Suppressor macrophage treated with lipopolysaccharide for 1 hour (primary cell): Measurements from ENCODE around the gene ACAD8.

Experiments used
- DNase-seq, 3 donors: peaks; one replicate each; pipeline ENCODE4 v3.0.0-alpha.2; 2020 to 2022

Gene ACAD8

DNA sequence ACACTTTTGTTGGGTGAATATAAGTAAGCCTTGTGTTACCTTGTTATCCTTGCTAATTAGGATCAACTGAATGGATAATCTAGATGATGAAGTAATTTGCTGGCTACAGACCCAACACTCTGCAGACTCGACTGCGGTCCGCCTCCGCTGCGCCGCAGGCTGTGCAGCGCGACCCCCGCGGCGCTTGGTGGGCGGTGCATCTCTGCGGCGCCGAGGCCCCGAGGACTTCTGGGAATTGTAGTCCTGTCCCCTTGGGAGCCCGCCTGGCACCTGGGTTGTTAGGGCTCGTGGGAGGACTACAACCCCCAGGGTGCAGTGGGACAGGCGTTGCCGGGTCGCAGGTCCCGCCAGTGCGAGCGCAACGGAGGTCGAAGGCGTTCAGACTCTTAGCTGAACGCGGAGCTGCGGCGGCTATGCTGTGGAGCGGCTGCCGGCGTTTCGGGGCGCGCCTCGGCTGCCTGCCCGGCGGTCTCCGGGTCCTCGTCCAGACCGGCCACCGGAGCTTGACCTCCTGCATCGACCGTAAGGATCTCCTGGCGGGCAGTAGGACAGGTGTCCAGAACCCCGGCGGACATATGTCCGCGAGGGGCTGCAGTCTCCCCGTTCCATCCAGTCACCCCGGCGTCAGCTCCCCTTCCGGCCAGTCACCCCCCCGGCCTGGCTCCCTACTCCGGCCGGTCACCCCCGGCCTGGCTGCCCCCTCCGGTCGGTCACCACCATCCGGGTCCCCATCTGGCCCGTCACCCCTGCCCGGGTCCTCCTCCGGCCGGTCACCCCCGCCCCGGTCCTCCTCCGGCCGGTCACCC, at the start of gene ACAD8, which contains the start of gene THYN1:
Gene ACAD8 (plus strand): TSS at position 381 of the 806 bp plus-strand sequence. CDS start 33 bp downstream, at position 414.
Gene THYN1 (minus strand): TSS at position 165 of the 806 bp plus-strand sequence. CDS start 470 bp downstream, outside the sequence.
- DNase-seq = peak; percentile 96 to 97 (median 97)

DNA sequence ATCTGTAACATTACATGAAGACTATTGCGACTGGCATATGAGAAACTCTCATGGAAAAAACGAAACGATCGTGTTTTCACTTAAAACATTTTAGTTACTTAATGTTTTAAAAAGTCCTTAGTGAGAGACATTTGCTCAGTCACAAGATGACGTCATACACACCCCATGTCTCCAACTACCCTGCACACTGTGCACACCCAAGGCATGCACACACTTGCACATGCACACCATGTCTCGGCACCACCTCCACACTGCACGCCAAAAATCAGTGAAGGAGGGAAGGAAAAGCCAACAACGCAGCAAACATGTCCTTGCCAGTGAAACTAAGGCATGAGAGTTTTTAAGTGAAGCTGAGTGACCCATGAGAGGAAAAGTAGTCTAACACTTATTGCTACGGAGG, 47.6 kb upstream of the ACAD8 start:
- no peak for DNase-seq

DNA sequence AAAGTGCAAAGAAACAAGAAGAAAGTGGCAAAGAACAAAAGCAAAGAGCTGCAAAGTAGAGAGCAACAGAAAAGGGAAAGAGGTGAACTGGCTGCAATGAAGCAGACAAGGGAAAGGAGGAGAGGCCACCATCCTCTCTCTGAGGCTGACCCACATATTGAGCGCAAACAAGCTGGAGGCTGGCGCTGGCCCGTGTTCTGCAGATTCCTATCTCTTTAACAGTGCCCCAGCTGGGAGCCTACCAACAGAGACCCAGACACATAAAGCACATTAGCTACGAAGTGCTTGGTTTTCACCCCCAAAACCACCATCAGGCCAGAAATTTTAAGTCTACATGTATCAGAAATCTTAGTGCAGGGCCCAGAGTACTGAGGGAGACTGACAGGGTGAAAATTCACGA, 47.2 kb upstream of the ACAD8 start:
- DNase-seq = no peak

DNA sequence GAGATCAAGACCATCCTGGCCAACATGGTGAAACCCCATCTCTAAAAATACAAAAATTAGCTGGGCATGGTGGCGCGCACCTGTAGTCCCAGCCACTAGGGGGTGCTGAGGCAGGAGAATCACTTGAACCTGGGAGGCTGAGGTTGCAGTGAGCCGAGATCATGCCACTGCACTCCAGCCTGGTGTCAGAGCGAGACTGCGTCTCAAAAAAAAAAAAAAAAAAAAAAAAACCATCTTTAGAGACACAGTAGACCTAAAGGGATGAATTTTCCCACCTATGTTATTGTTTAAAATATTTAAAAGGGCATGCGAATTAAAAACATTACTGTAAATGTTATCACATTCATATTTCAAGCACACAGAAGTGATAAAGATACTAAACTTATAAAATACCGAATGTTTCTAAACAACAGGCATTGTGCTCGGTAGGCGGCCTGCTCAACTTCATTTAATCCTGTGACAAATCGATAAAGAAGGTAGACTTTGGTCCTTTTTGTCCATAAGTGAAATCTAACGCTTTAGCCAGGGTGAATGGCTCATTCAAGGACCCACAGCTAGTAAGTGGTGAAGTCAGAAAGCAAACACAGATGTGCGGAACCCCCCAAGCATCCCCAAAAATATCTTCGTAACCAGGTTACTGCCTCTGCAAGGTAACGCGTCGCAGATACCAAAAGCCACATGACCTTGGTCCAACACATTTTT, 45.7 kb upstream of the ACAD8 start:
- peak; percentile 25 to 62 (median 50) for DNase-seq

DNA sequence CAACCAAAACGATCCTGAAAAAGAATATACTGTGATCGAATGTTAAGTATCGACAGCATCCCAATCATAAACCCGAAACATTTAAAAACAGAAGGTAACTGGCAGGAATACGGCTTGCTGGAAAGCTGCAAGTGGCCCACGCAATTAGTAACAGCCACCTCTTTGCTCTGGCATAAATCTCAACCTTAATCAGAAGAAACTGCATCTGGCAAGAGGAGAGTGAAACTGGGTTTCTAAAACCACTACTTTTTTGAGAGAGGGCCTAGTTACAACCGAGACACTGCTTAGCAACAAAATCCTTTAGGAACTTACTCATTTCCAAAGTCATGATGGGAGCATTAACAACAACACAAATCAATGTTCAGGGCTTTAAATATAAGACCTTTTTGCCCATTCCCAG, 37.5 kb upstream of the ACAD8 start:
- no peak for DNase-seq

DNA sequence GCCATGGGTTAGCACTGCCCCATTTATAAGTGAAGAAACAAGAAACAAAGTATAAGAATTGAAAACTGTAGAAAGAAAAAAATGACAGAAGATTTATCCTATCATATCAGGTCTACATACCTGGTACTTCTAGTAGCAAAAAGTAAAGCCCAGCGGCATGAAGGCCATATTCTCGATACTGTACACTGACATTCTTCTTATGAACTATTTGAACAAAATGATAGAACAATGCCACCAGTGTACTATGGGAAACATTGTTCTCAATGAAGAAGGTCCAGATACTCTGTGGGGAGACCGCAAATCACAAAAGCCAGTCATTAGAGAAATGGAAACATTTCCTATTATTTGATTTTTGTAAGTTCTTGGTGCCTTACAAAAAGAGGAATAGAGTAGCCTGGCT, 36.6 kb upstream of the ACAD8 start:
- DNase-seq = no peak

DNA sequence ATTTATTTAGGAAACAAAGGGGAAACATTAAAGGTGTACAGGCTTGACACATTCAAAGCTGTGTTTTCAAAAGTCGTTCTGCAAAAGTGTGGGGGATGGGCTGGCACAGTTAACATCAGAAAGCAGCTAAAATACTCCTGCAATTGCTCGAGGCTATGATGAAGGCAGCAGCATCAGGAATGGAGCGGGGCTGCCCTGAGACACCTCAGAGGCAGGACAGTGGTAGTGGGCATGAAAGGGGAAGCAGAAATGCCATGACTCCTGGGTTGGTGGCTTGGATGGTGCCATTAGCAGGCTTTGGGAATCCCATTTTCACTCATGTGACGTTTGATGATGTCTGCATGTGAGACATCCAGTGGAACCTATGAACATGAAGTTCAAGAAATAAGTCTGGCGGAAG, 30.2 kb upstream of the ACAD8 start:
- peak; percentile 63 to 82 (median 69) for DNase-seq

DNA sequence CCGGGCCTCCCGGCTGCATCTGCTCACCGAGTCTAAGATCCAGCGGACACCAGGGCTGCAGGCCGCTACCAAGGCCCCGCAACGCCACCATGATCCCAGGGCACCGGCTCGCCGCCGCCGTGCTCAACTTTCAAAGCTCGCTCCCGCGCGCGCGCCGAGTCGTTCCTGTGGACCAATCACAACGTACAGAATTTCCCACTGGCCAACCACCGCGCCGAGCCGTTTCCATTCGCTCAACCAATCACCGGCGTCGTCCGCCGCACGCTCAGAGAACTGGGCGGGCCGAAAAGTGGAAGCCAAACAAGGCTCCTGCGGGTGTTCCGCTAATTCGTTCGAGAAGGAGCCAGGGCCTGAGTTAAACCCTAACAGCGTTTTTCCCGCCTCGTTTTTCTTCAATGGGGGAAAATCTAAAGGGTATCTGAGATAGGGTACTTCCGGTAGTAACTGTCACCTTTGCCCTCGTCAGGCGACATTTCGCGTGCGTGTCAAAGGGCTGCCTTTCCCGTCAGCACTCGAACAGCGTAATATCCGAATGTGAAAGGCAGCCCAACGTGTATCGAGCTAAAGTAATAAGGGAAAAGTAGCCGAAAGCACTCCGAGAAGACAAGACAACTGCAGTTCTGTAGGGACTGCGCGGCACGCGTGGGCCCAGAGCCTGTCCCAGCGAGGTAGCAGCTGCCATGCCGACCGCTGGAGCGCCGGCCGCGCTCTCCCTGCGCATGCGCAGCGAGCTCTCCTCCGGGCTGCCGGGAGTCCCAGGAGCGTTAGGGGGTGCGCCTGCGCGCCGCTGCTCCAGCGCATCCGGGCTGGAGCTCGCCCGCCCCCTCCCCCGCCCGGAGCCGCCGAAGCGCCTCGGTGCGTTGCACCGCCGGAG, 29.3 kb upstream of the ACAD8 start, which contains the start of the genes NCAPD3 and VPS26B:
Gene NCAPD3 (minus strand): TSS at position 132 of the 874 bp plus-strand sequence. CDS start 41 bp downstream, at position 91.
Gene VPS26B (plus strand): TSS at position 836 of the 874 bp plus-strand sequence. CDS start 452 bp downstream, outside the sequence.
- DNase-seq = peak; percentile 98 to 99 (median 98)

DNA sequence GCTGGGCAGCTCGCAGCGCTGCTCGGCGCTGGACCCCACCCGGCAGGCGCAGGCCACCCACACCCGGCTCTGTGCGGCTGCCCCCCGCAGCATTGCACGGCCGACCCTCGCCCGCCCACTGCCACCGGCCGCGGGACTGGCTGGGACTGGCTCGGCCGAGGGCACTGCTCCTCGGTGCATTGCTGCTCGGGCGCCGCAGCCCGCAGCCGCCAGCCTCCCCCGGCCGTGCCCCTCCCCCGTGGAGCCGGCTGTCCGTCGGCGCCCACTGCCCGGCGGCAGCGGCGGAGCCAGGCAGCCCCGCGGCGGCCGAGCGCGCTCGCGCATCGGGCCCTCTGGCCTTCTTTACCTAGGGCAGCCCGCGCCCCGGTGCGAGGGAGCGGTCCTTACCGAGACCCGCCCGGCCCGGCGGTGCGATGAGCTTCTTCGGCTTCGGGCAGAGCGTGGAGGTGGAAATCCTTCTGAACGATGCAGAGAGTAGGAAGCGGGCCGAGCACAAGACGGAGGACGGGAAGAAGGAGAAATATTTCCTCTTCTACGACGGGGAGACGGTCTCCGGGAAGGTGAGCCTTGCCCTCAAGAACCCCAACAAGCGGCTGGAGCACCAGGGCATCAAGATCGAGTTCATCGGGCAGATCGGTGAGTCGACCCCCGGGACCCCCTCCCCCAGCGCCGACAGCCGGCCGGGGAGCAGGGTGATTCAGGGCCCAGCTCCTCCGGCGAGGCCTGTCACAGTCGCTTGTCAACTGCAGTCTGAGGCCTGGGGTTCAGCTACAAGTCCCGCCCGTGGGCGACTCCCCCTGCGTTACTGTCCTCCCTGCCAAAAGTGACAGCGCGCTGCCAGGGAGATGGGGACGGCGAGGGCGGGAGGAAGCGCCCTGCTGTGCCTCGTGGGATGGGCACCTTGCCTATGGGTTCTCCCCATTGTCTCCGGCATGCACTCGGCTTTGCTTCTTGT, 28.4 kb upstream of the ACAD8 start:
- peak; percentile 63 to 80 (median 67) for DNase-seq

DNA sequence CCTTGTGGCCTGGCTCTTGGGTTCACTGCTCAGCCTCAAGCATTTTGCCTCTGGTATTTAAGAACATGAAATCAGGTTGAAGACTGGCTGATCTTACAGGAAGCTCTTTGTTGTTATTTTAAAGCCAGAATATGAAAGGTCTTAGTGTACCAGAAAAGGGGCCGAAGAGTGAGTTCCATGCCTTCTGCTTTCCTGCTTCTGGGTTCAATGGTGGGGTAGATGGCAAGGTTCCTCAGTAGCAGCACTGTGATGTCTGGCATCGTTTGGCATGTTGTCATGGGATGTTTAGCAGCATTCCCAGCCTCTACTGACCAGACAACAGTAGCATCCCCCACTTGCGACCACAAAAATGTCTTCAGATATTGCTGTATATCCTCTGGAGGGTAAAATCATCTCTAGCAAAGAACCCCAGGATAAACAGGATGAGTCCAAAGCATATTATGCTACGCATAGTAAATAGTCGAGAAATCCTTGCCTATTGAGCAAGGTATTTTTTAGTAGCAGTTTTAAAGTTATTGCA, 26.5 kb upstream of the ACAD8 start:
- no peak for DNase-seq

DNA sequence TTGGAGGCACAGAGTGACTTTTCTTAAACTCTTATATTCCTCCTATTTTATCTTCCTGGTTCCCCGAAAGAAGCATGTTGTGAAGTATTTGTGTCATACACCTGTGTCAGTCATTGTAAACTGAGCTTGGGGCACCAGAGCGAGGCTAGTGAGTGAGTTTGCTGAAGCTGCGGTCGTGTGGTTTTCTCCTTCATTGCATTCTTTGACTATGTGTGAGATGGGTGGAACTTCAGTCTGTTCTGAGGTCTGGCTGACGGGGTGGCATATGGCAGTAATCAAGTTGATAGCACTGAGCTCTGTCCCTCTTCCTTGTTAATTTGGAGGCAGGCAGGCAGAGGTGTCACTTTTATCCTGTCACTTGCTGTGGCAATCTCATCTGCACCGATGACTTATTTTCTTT, 24.7 kb upstream of the ACAD8 start:
- no peak for DNase-seq

DNA sequence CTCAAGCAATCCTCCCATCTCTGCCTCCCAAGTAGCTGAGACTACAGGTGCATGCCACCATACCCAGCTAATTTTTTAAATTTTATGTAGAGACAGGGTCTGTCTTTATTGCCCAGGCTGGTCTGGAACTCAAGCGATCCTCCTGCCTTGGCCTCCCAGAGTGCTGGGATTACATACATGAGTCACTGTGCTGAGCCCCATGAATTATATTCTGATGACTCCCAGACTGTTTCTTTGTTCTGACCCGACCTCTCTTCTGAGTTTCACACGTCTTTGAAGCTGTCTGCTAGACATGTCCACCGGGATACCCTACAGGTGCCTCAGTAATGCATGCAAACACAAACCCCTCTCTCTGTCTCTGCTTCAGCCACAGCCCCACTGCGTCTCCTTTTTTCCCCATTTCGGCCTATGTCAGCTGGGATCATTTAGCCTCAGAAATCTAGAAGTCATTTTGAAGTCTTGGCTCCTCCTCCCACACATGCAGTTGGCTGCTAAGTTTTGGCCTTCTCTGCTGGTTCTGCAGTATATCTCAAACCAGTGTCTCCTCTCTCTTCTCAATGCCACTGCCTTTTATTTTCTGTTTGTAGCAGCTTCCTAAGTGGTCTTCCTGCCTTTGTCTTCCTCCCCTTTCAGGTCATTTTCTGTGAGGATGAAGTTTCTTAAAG, 24.1 kb upstream of the ACAD8 start:
- no peak for DNase-seq

DNA sequence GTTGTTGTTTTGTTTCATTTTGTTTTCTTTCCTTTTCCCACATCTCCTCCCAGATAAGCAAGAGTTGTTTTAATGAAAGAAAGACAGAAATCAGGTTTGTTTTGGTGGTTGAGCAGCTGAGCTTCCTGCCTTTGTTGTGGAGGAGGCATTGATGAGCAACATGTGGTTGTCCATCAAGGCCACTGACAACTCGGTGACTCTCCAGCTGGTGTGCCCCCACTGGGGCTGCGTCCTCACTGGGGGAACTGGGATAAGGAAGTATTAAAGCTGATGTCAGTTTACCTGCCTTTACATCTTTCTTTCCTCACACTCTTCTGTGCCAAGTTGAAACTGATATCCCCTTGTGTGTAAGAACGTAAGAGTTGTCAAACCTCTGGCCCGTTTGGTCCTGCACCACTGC, 23.0 kb upstream of the ACAD8 start:
- DNase-seq = no peak

DNA sequence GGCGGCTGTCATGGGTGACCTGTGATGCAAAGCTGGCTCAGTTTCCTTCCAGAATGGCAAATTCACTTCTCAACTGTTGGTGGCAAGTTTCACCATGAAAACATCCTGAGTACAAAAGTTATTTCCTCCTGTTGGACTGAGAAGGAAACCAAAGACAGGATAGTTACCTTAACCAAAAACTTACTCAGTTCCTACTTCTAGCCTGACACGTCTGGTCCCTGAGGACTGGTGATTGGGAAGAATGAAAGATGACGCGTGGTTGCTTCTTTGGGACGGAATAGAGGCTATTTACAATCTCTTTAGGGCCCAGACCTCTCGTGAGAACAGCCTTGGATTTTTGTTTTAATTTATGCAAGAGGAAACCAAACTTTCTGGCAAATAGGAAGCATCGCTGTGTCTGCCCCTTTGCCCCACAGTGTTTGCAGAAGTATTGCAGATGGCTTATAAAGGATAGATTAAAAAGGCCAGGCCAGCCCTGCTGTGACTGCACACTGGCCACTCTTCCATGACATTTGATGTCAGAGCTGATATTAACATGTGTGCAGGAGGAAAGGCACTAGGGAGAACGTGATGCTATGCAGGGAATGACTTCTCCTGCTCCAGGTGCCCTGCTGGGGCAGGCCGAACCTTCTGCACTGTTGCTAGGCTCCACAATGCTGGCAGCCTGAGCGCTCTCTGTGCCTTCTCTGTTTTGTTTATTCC, 21.3 kb upstream of the ACAD8 start:
- peak; percentile 17 to 39 (median 36) for DNase-seq

DNA sequence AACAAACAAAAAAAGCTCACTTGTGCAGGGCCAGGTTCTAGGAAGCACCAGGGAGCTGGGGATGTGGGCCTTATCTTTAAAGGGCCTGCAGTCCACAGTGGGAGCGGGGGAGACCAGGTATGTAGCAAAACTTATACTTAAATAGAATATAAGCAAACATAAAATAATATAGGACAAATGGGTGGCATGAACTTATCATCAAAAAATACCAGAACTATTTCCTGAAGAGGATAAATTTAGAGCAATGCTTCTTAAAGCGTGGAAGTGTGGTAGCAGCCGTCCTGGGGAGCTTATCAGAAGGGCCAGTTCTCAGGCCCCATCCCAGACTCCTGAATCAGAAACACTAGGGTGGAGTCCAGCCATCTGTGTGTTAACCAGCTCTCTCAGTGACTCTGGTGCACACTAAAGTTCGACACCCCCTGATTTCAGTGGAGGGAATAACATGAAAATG, 19.6 kb upstream of the ACAD8 start:
- DNase-seq = no peak

DNA sequence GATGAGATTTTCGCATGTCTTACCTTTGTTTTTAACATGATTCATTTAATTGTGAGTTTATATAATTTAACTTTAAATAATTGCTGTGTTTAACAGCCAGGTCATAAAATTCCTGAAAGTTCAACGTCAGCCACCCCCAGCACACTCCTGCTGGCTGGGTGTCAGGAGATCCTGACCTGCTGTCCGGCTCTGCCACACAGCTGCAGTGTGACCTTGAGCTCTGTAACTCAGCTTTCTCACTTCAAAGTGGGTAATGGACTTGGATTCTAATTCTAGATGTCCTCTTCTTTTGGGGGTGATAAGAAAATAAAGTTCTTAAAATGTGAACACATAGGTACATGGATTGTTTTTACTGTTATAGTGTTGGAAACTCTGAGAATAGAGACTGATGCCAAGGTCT, 18.0 kb upstream of the ACAD8 start:
- no peak for DNase-seq

DNA sequence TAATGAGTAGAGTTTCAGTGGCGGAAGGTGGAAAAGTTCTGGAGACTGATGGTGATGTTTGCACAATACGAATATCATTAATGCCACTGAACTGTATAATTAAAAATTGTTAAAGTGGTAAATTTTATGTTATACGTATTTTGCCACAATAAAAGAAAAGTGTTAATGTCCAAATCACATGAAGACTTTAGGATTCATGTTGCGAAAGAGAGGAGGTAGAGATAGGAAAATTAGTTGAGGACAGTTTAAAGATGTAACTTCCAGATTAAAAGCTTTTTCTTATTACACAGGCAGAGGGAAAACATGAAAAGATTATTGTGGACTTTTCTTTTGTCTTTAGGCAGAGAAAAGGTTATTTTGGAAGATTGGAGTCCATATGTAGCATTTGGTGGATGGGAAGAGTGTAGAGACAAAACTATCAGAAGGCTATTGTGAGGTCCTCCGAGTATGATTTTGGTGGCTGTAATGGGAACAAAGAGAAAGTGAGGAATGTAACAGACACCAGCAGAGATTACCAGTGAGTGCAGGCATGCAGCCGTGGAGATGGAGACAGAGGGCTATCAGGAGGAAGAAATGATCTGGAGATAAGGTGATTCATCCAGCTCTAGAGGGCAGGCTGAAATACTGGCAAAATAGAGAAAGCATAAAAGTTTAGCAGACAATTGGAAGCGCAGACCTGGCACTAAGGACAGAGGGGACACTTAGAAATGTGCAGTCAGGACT, 16.4 kb upstream of the ACAD8 start:
- no peak for DNase-seq

DNA sequence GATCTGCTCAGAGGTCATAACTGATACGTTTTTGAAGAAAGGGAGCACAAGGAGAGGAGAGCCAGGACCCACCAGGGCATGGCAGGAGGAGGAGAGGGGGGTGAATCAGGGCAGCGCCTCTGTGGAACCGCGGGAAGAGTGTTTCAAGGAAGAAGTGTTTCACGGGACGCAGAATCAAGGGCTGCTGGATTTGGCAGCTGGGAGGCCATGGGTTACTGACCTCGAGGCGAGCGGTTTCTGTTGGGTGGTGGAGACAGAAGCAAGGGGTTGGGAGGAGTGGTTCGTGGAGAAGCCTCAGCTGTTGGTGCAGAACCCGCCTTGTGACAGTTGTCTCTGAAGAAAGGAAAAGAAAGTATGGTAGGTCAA, 15.8 kb upstream of the ACAD8 start:
- no peak for DNase-seq

DNA sequence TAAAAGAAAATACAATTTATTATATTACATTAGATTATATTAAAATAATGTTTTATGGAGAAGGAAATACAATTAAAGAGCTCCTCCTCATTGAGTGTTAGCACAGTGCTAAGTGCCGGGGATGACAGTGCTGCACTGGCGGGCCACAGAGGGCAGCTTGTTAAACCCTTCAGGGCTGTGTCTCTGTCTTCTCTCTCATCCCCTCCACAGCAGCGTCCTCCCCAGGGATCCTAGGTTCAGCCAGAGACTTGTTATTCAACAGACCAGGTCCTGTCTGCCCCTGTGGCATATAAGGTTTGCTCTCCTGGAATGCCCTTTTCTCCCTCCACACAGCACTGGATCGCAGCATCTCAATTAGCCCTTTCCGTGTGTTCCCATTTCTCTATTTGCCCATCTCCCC, 14.4 kb upstream of the ACAD8 start:
- DNase-seq = no peak
